ENCODE data around the gene RNF125. TPM values are rescaled to one million over a fixed set of nuclear protein-coding genes. Genes with fewer than 3 reads are reported as not detected.

The RNF125 gene
- total RNA-seq, result 0.58 and 2.2 TPM in 2 replicates

DNA sequence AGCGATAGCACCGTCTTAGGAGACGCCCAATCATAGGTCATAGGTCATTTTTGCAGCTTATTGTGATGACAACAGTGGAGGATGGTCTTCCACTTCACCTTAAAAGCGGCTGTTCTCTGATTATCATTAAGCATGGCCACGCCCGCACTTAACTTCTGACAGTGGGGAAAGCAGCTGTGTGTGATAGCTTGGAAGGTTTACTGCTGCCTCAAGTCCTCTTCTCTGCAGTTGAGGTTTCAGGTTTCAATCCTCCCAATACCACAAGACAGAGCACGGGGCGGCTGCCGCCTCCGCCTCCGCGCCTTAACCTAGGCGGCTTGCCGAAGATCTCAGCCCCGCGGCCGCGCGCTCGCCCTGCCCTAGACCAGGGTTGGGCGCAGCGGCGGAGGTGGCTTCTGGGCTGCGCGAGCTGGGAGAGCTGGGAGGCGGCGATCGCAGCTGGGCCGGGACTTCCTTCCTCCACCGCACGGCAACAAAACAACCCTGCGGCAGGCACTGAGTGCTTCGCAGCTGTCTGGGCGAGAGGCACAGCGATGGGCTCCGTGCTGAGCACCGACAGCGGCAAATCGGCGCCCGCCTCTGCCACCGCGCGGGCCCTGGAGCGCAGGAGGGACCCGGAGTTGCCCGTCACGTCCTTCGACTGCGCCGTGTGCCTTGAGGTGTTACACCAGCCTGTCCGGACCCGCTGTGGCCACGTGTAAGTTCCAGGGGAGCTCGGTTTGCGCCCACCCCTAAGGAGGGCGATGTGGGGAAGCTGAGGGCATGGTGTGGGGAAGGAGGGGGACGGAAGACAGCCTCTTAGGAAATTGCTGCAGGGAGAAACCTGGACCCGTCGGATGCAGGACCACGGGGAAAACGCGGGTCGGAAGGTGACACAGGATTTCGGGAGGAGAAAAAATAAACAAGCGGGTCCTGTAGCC, at the start of gene RNF125:
Gene RNF125, plus strand, starts transcription at position 495 of the 920 bp plus-strand sequence. Its CDS starts 39 bp downstream, at position 534.

DNA sequence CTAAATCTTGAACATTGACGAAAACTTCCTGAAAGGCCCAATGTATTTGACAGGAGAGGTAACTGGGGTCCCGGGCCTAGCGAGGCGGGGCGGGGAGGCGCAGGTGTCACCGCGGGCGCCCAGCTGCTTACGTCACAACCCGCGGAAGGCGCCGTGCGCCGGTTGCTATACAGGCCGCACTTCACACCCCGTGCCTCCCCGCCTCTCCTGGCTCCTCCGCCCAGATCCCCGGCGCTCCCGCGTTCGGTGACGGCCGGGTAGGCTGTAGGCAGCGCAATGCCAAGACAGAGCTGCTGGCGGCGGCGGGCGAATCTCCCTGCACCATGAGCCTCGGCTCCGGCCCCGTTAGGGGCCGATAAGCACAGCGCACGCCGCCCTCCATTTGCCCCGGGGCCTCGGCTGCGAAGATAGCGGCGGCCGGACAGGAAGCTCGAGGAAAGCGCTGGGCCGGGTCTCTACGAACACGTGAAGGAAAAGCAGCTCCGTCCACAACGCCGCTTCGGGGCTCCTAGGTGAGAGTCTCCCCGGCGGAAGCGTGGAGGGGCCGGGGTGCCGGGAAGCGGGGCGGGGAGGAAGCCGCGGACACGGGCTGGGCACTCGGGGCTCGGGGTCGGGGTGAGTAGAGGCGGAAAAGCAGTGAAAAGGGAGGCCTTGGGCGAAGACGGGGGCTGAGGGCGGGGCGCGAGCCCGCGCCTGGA, 73.2 kb downstream of the RNF125 start, which contains the start of gene RNF138:
Gene RNF138, plus strand, starts transcription at position 151 of the 698 bp plus-strand sequence. CDS start 903 bp downstream, outside the sequence.

Other genes with a start within 250 kb of the RNF125 start
- 18.9 and 20.8 TPM in 2 replicates for gene TRAPPC8, start 75.7 kb upstream of the RNF125 start, total RNA-seq
- gene RNF138, start 73.0 kb downstream of the RNF125 start, total RNA-seq, result 7.9 and 21.1 TPM in 2 replicates
- gene MEP1B, start 171.2 kb downstream of the RNF125 start, total RNA-seq, result not detected in 2 replicates